B cell (primary cell): ENCODE measurements around the gene SEC16A.

Source experiments
- CTCF ChIP-seq: fragments of 200-600 bp; IDR thresholded peaks from one replicate; pipeline ENCODE4 v1.8.0; 2022; ENCODE audit warnings: antibody characterized with exemption, mild to moderate bottlenecking
- EZH2 ChIP-seq: IDR thresholded peaks from 2 replicates; pipeline ENCODE4 v1.6.1; 2012; ENCODE audit warnings: borderline replicate concordance, low read depth, mild to moderate bottlenecking, moderate library complexity, low read length; ENCODE audit not compliant: insufficient read depth, poor library complexity, severe bottlenecking

GRCh38 chr9:136396219-136396515 is 86.7 kb downstream of the SEC16A start:
- no peak for TF ChIP-seq CTCF
- TF ChIP-seq EZH2: no peak
